ENCODE data around the gene ERGIC1. TPM values are rescaled to one million over a fixed set of nuclear protein-coding genes. Genes with fewer than 3 reads are reported as not detected.

The ERGIC1 gene
- total and polyA plus RNA-seq, 2 of the 8 experiments (the other 6 are each of a cell fraction or from before 2014, with no cell fraction given) = 95.3 to 106 TPM

GRCh38 chr5:172950176-172950965 lies 116.3 kb downstream of the ERGIC1 start (continued):
- no peak for TF ChIP-seq USF2 (IDR thresholded peaks at IDR 0.05; ENCODE audit: low read length)
